ENCODE data around the gene PRKCB.

DNA sequence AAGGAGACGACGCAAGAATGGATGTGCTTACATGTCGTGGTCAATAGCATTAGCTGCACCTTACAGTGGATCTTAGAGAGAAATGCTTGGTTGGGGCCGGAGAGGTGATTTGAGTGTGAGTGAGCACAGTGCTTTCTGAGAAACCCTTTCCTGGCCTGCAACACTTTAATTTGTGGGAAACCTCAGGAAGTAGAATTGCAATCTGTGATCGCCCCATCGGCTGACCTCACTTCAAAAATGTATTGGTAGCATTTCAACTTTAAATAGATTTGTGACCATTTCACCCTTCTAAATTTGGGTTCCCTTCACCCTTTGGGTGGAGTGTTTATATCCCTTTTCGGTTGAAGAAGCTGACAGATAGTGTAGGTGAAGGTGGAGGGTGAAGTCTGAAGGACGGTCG, 13.2 kb downstream of the PRKCB start:
- TF ChIP-seq CTCF (IDR thresholded peaks at IDR 0.05; ENCODE audit: low read depth, low read length), result no peak
- no peak for TF ChIP-seq POLR2A (IDR thresholded peaks at IDR 0.05; ENCODE audit: extremely low read depth, insufficient read length)
- no peak for TF ChIP-seq MAX (IDR thresholded peaks at IDR 0.05; ENCODE audit: low read depth, low read length)
- TF ChIP-seq MYC (IDR thresholded peaks at IDR 0.05; ENCODE audit: low read depth, low read length), result no peak

Measured in NB4 (cell line).